Psoas muscle (tissue), 8 donors: ENCODE results near the gene PPP1R3E. TPM values are rescaled to one million over a fixed set of nuclear protein-coding genes. Genes with fewer than 3 reads are reported as not detected.

Source experiments
- ATAC-seq, 4 donors: fragments of 200-7000 bp; cut with Tn5 transposase; one replicate each; pipeline ENCODE4 v1.9.1; 2020; ENCODE audit warnings: moderate library complexity in 3 of 4, mild to moderate bottlenecking in 2 of 4
- DNase-seq, 2 donors: peaks; one replicate each; pipeline ENCODE4 v3.0.0-alpha.2; 2020
- H3K27ac ChIP-seq: fragments of 200-600 bp; one replicate; pipeline ENCODE4 v1.8.0; 2022
- H3K27me3 ChIP-seq, 3 donors: fragments of 200-600 bp in 1 of 3; one replicate each; pipeline versions ENCODE4 v1.6.1 to v1.8.0; 2013 to 2022; ENCODE audit warnings: low read length in 2 of 3, mild to moderate bottlenecking in 2 of 3, moderate library complexity in 1 of 3; ENCODE audit not compliant: insufficient read depth in 3 of 3
- H3K36me3 ChIP-seq, 2 donors: fragments of 200-600 bp in 1 of 2; one replicate each; pipeline versions ENCODE4 v1.6.1 to v1.8.0; 2013 to 2022; ENCODE audit warnings: low read depth in 1 of 2, mild to moderate bottlenecking in 1 of 2, moderate library complexity in 1 of 2; ENCODE audit not compliant: insufficient read depth in 1 of 2
- H3K4me1 ChIP-seq: fragments of 200-600 bp; one replicate; pipeline ENCODE4 v1.8.0; 2022
- H3K4me3 ChIP-seq: fragments of 200-600 bp; one replicate; pipeline ENCODE4 v1.8.0; 2022; ENCODE audit warnings: mild to moderate bottlenecking
- H3K9me3 ChIP-seq: fragments of 200-600 bp; one replicate; pipeline ENCODE4 v1.8.0; 2022
- CTCF ChIP-seq: fragments of 200-600 bp; IDR thresholded peaks from one replicate; pipeline ENCODE4 v1.8.0; 2022; ENCODE audit warnings: antibody characterized with exemption
- WGBS, 3 donors: extraction: QIAGEN DNeasy Blood & Tissue Kit; methylation state at CpG; one replicate each; pipeline versions ENCODE4 v1.1.6 to v1.1.7; 2013; 5-methylcytosine and 5-hydroxymethylcytosine counted together
- intact Hi-C, 2 donors: fragments of 100-400 bp; cut with DNase I; formaldehyde crosslinking; loops; one replicate each; pipeline versions ENCODE4 v1.11.0 to v1.14.2; 2022
- polyA plus RNA-seq, 3 donors: library from polyadenylated mRNA; stranded (reverse); fragments of 200-250 nt; gene quantifications; one replicate each; pipeline ENCODE4 v1.2.3, GENCODE V29; 2013
- total RNA-seq, 4 donors: library from RNA; stranded (reverse); fragmentation: NEBNext Ultra II Directional in 2 of 4; extraction: Animal tissue kit (Norgen Biotek cat#: 25700) in 2 of 4; gene quantifications; one replicate each; pipeline versions ENCODE4 v1.2.1 to v1.2.4, GENCODE V29; 2021 to 2023
- donor health status: healthy with polysubstance abuse.
- donor health status: DM: no; HTN: no; CAD: no; lungs with moderate emphysema.
- donor health status: Bipolar disorder and iron deficiency.
- donor health status: healthy.
- donor health status: DM: yes; HTN: yes; CAD: no.
- donor health status: DM: no; HTN: no; CAD: no.
- donor health status: DM: no; HTN: no; CAD: no.
- donor health status: DM: yes; HTN: yes; CAD: no.

PPP1R3E gene
- total and polyA plus RNA-seq, 7 donors: 5.6 to 23.1 (median 9.9) TPM

- DNase-seq: peak; percentile 94 to 95
- WGBS, 3 donors: 0 to 1% (median 1%) methylated on average over 23 to 24 of the region's 24 CpGs
- Histone ChIP-seq H3K27ac (peak within 1 kb of the TSS; percentile 87), H3K4me3 (peak within 1 kb of the TSS; percentile 88), H3K36me3 (peaks cover 0 to 40% of the 10 kb centered on the region in 2 donors), H3K9me3 (no peaks in the 10 kb centered on the region), H3K4me1 (peaks cover 21% of the 10 kb centered on the region), H3K27me3 (no peaks in the 10 kb centered on the region)
- ATAC-seq: peak; percentile 69 to 82 (median 76)
- intact Hi-C loops: no loop called here
- no peak for TF ChIP-seq CTCF
These were observed 3.9 kb upstream of the PPP1R3E start, which contains the start of gene BCL2L2 for GRCh38 chr14:23306412-23307145. Gene BCL2L2, plus strand, starts transcription at chr14:23306833. Its CDS starts 935 bp downstream, at chr14:23307768.

- peak in 3 of 4 donors; percentile 7 to 24 (median 8) for ATAC-seq
These were observed 730 bp downstream of the PPP1R3E start for GRCh38 chr14:23301969-23302289.

GRCh38 chr14:23301288-23301968, 1.2 kb downstream of the PPP1R3E start:
- TF ChIP-seq CTCF: peak; percentile 80
- Histone ChIP-seq H3K4me3 (peak overlapping the region; percentile 78), H3K36me3 (peaks cover 8 to 30% of the 10 kb centered on the region in 2 donors), H3K4me1 (peaks cover 31% of the 10 kb centered on the region), H3K27ac (peak overlapping the region; percentile 93), H3K27me3 (no peaks in the 10 kb centered on the region), H3K9me3 (no peaks in the 10 kb centered on the region)
- WGBS, 3 donors: 0% methylated on average over 41 to 79 of the region's 87 CpGs
- DNase-seq (peak; percentile 99), ATAC-seq (peak; percentile 83 to 87 (median 84))
- intact Hi-C loops: no loop called here

More at GRCh38 chr14:23301969-23302289, 730 bp downstream of the PPP1R3E start:
- Histone ChIP-seq H3K4me3 (peak overlapping the region; percentile 78), H3K27me3 (no peaks in the 10 kb centered on the region), H3K36me3 (peaks cover 5 to 25% of the 10 kb centered on the region in 2 donors), H3K27ac (peak overlapping the region; percentile 93), H3K4me1 (peaks cover 31% of the 10 kb centered on the region), H3K9me3 (no peaks in the 10 kb centered on the region)
- WGBS, 3 donors: 0% methylated on average over 20 to 25 of the region's 25 CpGs
- no peak for TF ChIP-seq CTCF
- DNase-seq: no peak
- intact Hi-C loops: no loop called here

GRCh38 chr14:23300687-23301223, 1.9 kb downstream of the PPP1R3E start:
- peak overlapping the region; percentile 78 for H3K4me3 ChIP-seq
- DNase-seq: peak; percentile 61 to 82
- no peaks in the 10 kb centered on the region for H3K27me3 ChIP-seq
- peaks cover 8 to 37% of the 10 kb centered on the region in 2 donors for H3K36me3 ChIP-seq
- 1 to 3% (median 2%) methylated on average over 13 of the region's 13 CpGs for WGBS, 3 donors
- H3K9me3 ChIP-seq: no peaks in the 10 kb centered on the region
- H3K4me1 ChIP-seq: peaks cover 25% of the 10 kb centered on the region
- peak; percentile 42 to 60 (median 46) for ATAC-seq
- peak overlapping the region; percentile 93 for H3K27ac ChIP-seq
- TF ChIP-seq CTCF: no peak
- intact Hi-C loops: no loop called here
